Duodenal mucosa (tissue), 2 donors: ENCODE data around the gene IRF4.

ENCODE experiments used
- H3K27ac ChIP-seq: one replicate; pipeline ENCODE4 v1.7.0; 2013; ENCODE audit warnings: low read depth, low read length
- H3K27me3 ChIP-seq, 2 donors: one replicate each; pipeline ENCODE4 v1.7.0; 2013; ENCODE audit warnings: low read length in 2 of 2, control low read depth in 1 of 2; ENCODE audit not compliant: insufficient read depth in 2 of 2, control insufficient read depth in 1 of 2
- H3K36me3 ChIP-seq, 2 donors: one replicate each; pipeline ENCODE4 v1.7.0; 2013; ENCODE audit warnings: low read length in 2 of 2, control low read depth in 1 of 2; ENCODE audit not compliant: insufficient read depth in 2 of 2, control insufficient read depth in 1 of 2
- H3K4me1 ChIP-seq, 2 donors: one replicate each; pipeline ENCODE4 v1.7.0; 2013; ENCODE audit warnings: low read length in 2 of 2, control low read depth in 1 of 2; ENCODE audit not compliant: insufficient read depth in 2 of 2, control insufficient read depth in 1 of 2
- H3K4me3 ChIP-seq, 2 donors: one replicate each; pipeline ENCODE4 v1.7.0; 2013; ENCODE audit warnings: low read length in 2 of 2, low read depth in 1 of 2
- H3K9ac ChIP-seq, 2 donors: one replicate each; pipeline ENCODE4 v1.7.0; 2013; ENCODE audit warnings: low read length in 2 of 2, low read depth in 1 of 2
- H3K9me3 ChIP-seq, 2 donors: one replicate each; pipeline ENCODE4 v1.7.0; 2013; ENCODE audit warnings: low read length in 2 of 2, control low read depth in 1 of 2; ENCODE audit not compliant: control insufficient read depth in 1 of 2

IRF4 gene

GRCh38 chr6:443621-444159 is 52.1 kb downstream of the IRF4 start:
- no peaks in the 10 kb centered on the region for H3K36me3 ChIP-seq
- H3K27ac ChIP-seq = no peak overlapping the region
- H3K27me3 ChIP-seq = no peaks in the 10 kb centered on the region
- no peaks in the 10 kb centered on the region for H3K9me3 ChIP-seq
- no peak overlapping the region for H3K9ac ChIP-seq
- no peak overlapping the region for H3K4me3 ChIP-seq
- H3K4me1 ChIP-seq = no peaks in the 10 kb centered on the region

GRCh38 chr6:444653-445275 is 53.2 kb downstream of the IRF4 start:
- Histone ChIP-seq H3K36me3 (no peaks in the 10 kb centered on the region), H3K4me3 (no peak overlapping the region), H3K27ac (no peak overlapping the region), H3K27me3 (no peaks in the 10 kb centered on the region), H3K9me3 (no peaks in the 10 kb centered on the region), H3K4me1 (no peaks in the 10 kb centered on the region), H3K9ac (no peak overlapping the region)

- no peak overlapping the region for H3K27ac ChIP-seq
- H3K36me3 ChIP-seq = no peaks in the 10 kb centered on the region
- H3K4me1 ChIP-seq = no peaks in the 10 kb centered on the region
- no peaks in the 10 kb centered on the region for H3K27me3 ChIP-seq
- H3K9ac ChIP-seq = no peak overlapping the region
- H3K4me3 ChIP-seq = no peak overlapping the region
- no peaks in the 10 kb centered on the region for H3K9me3 ChIP-seq
Measured at GRCh38 chr6:445571-446417, 54.2 kb downstream of the IRF4 start.

- H3K27me3 ChIP-seq = no peaks in the 10 kb centered on the region
- no peaks in the 10 kb centered on the region for H3K4me1 ChIP-seq
- no peaks in the 10 kb centered on the region for H3K36me3 ChIP-seq
- no peak overlapping the region for H3K4me3 ChIP-seq
- H3K27ac ChIP-seq = no peak overlapping the region
- no peaks in the 10 kb centered on the region for H3K9me3 ChIP-seq
- H3K9ac ChIP-seq = no peak overlapping the region
Measured at GRCh38 chr6:446418-447366, 55.1 kb downstream of the IRF4 start.

GRCh38 chr6:447381-448165 is 56.0 kb downstream of the IRF4 start:
- H3K27ac ChIP-seq = no peak overlapping the region
- H3K9ac ChIP-seq = no peak overlapping the region
- no peaks in the 10 kb centered on the region for H3K9me3 ChIP-seq
- no peaks in the 10 kb centered on the region for H3K27me3 ChIP-seq
- no peaks in the 10 kb centered on the region for H3K36me3 ChIP-seq
- no peak overlapping the region for H3K4me3 ChIP-seq
- H3K4me1 ChIP-seq = no peaks in the 10 kb centered on the region

GRCh38 chr6:448296-449056 is 56.9 kb downstream of the IRF4 start:
- H3K36me3 ChIP-seq = no peaks in the 10 kb centered on the region
- no peak overlapping the region for H3K4me3 ChIP-seq
- no peaks in the 10 kb centered on the region for H3K27me3 ChIP-seq
- H3K9me3 ChIP-seq = no peaks in the 10 kb centered on the region
- H3K4me1 ChIP-seq = no peaks in the 10 kb centered on the region
- H3K9ac ChIP-seq = no peak overlapping the region
- no peak overlapping the region for H3K27ac ChIP-seq

GRCh38 chr6:449057-449430 is 57.5 kb downstream of the IRF4 start:
- no peaks in the 10 kb centered on the region for H3K36me3 ChIP-seq
- H3K9me3 ChIP-seq = no peaks in the 10 kb centered on the region
- no peaks in the 10 kb centered on the region for H3K27me3 ChIP-seq
- no peak overlapping the region for H3K9ac ChIP-seq
- no peaks in the 10 kb centered on the region for H3K4me1 ChIP-seq
- no peak overlapping the region for H3K4me3 ChIP-seq
- H3K27ac ChIP-seq = no peak overlapping the region

GRCh38 chr6:449486-450419 is 58.2 kb downstream of the IRF4 start:
- Histone ChIP-seq H3K4me3 (no peak overlapping the region), H3K4me1 (no peaks in the 10 kb centered on the region), H3K9ac (no peak overlapping the region), H3K27ac (no peak overlapping the region), H3K9me3 (no peaks in the 10 kb centered on the region), H3K27me3 (no peaks in the 10 kb centered on the region), H3K36me3 (no peaks in the 10 kb centered on the region)
